GM12878 (cell line): ENCODE measurements around the gene MORC3. TPM values are rescaled to one million over a fixed set of nuclear protein-coding genes. Genes with fewer than 3 reads are reported as not detected.

Experiments
- ATF3 ChIP-seq: IDR thresholded peaks from 2 replicates; pipeline ENCODE4 v1.6.1; 2011; ENCODE audit warnings: low read depth, mild to moderate bottlenecking, low read length, moderate library complexity, borderline replicate concordance; ENCODE audit errors: extremely low read depth
- BCL11A ChIP-seq: IDR thresholded peaks from 2 replicates; pipeline ENCODE4 v1.6.1; 2011; ENCODE audit warnings: low read depth, low read length
- BMI1 ChIP-seq: fragments of 450-650 bp; IDR thresholded peaks from 2 replicates; pipeline ENCODE4 v1.6.1; 2016; ENCODE audit warnings: mild to moderate bottlenecking, moderate library complexity, borderline replicate concordance
- CHD1 ChIP-seq: IDR thresholded peaks from 2 replicates; pipeline ENCODE4 v1.6.1; 2012; ENCODE audit warnings: low read depth, low read length, improper control_type of control experiment
- CHD4 ChIP-seq: fragments of 200-600 bp; sonication (generic); IDR thresholded peaks from 2 replicates; pipeline ENCODE4 v1.6.1; 2016; ENCODE audit warnings: mild to moderate bottlenecking
- CTCF ChIP-seq, 3 experiments: IDR thresholded peaks in 2 of 3; conservative IDR thresholded peaks in 1 of 3; 2 replicates each; pipeline ENCODE4 v1.5.1; 2011; ENCODE audit warnings: low read depth in 3 of 3, low read length in 3 of 3, mild to moderate bottlenecking in 3 of 3, control low read depth in 2 of 3, moderate library complexity in 2 of 3, inconsistent platforms in 1 of 3, mixed read lengths in 1 of 3; ENCODE audit not compliant: control insufficient read depth in 2 of 3, insufficient read depth in 1 of 3; ENCODE audit errors: extremely low read depth in 1 of 3
- ELK1 ChIP-seq: IDR thresholded peaks from 2 replicates; pipeline ENCODE4 v1.6.1; 2012; ENCODE audit warnings: low read depth, low read length, improper control_type of control experiment
- GABPA ChIP-seq: IDR thresholded peaks from 2 replicates; pipeline ENCODE4 v1.6.1; 2014; ENCODE audit warnings: antibody characterized with exemption, low read depth, mild to moderate bottlenecking, inconsistent platforms
- GATAD2B ChIP-seq: fragments of 450-650 bp; conservative IDR thresholded peaks from 2 replicates; pipeline ENCODE4 v1.6.1; 2017; ENCODE audit warnings: low read depth, mild to moderate bottlenecking, moderate library complexity
- HDAC6 ChIP-seq: fragments of 200-600 bp; sonication (generic); IDR thresholded peaks from one replicate; pipeline ENCODE4 v1.8.0; 2017; ENCODE audit warnings: antibody characterized with exemption; ENCODE audit not compliant: unreplicated experiment
- HDGF ChIP-seq: fragments of 450-650 bp; IDR thresholded peaks from 2 replicates; pipeline ENCODE4 v1.6.1; 2016; ENCODE audit warnings: antibody characterized with exemption
- MYB ChIP-seq: fragments of 150-350 bp; IDR thresholded peaks from 2 replicates; pipeline ENCODE4 v1.6.1; 2014; ENCODE audit warnings: mild to moderate bottlenecking, low read depth, low read length, borderline replicate concordance
- MYC ChIP-seq: IDR thresholded peaks from 2 replicates; pipeline ENCODE4 v1.6.1; 2011; ENCODE audit warnings: mild to moderate bottlenecking, low read length, moderate library complexity, inconsistent platforms; ENCODE audit not compliant: insufficient read depth, insufficient replicate concordance, insufficient read length, severe bottlenecking
- PAX8 ChIP-seq: fragments of 450-650 bp; IDR thresholded peaks from 2 replicates; pipeline ENCODE4 v1.6.1; 2017; ENCODE audit warnings: mild to moderate bottlenecking, moderate library complexity
- POLR2AphosphoS5 ChIP-seq: IDR thresholded peaks from 2 replicates; pipeline ENCODE4 v1.6.1; 2011; ENCODE audit warnings: mild to moderate bottlenecking, low read length, inconsistent platforms
- RAD51 ChIP-seq: fragments of 450-650 bp; IDR thresholded peaks from 2 replicates; pipeline ENCODE4 v1.6.1; 2016; ENCODE audit warnings: moderate library complexity, mild to moderate bottlenecking, inconsistent platforms
- SIN3A ChIP-seq: IDR thresholded peaks from 2 replicates; pipeline ENCODE4 v1.6.1; 2012; ENCODE audit warnings: low read depth, low read length, improper control_type of control experiment
- STAT3 ChIP-seq: IDR thresholded peaks from 2 replicates; pipeline ENCODE4 v1.6.1; 2011; ENCODE audit warnings: low read depth, low read length, improper control_type of control experiment
- ZNF384 ChIP-seq: IDR thresholded peaks from 2 replicates; pipeline ENCODE4 v1.6.1; 2012; ENCODE audit warnings: low read depth, mild to moderate bottlenecking, low read length, improper control_type of control experiment, borderline replicate concordance
- polyA plus RNA-seq, 11 experiments: library from polyadenylated mRNA; depleted of rRNA in 4 of 11; unstranded in 6 of 11; stranded (reverse) in 5 of 11; fragments of >200 nt; fragmentation: Nextera tagmentation in 4 of 11; fragmentation: Illumina TruSeq in 1 of 11; extraction: Ambion mirVana in 4 of 11; extraction: Trizol in 1 of 11; gene quantifications; 1 replicate in 1 of 11; 2 replicates in 10 of 11; pipeline versions ENCODE4 v1.2.1 to v1.2.3, GENCODE V29; 2011 to 2016; ENCODE audit warnings: inconsistent platforms in 2 of 11, missing spikeins in 2 of 11, low read depth in 1 of 11
- total RNA-seq, 4 experiments: library from RNA; depleted of rRNA in 3 of 4; stranded (reverse); fragments of >200 nt in 3 of 4; fragmentation: Illumina TruSeq in 1 of 4; extraction: Trizol in 1 of 4; gene quantifications; 2 replicates each; pipeline versions ENCODE4 v1.2.1 to v1.2.3, GENCODE V29; 2013 to 2021
- TF ChIP-seq, protein P1 (sequence below): IDR thresholded peaks from 2 replicates; pipeline ENCODE4 v1.6.1; 2011; ENCODE audit warnings: borderline replicate concordance, low read depth, mild to moderate bottlenecking, moderate library complexity, mixed read lengths, low read length; ENCODE audit not compliant: insufficient read depth; ENCODE audit errors: extremely low read length
- TF ChIP-seq, protein P2 (sequence below): fragments of 450-650 bp; IDR thresholded peaks from 2 replicates; pipeline ENCODE4 v1.6.1; 2018; ENCODE audit warnings: mild to moderate bottlenecking, low read depth, moderate library complexity; ENCODE audit not compliant: partially characterized antibody
- TF ChIP-seq, protein P3 (sequence below): fragments of 450-650 bp; IDR thresholded peaks from 2 replicates; pipeline ENCODE4 v1.6.1; 2014; ENCODE audit warnings: mild to moderate bottlenecking

MORC3 gene
- total and polyA plus RNA-seq, 10 of the 15 experiments (the other 5 are each of a cell fraction or from before 2014, with no cell fraction given) = 5.5 to 29.9 (median 16.3) TPM

DNA sequence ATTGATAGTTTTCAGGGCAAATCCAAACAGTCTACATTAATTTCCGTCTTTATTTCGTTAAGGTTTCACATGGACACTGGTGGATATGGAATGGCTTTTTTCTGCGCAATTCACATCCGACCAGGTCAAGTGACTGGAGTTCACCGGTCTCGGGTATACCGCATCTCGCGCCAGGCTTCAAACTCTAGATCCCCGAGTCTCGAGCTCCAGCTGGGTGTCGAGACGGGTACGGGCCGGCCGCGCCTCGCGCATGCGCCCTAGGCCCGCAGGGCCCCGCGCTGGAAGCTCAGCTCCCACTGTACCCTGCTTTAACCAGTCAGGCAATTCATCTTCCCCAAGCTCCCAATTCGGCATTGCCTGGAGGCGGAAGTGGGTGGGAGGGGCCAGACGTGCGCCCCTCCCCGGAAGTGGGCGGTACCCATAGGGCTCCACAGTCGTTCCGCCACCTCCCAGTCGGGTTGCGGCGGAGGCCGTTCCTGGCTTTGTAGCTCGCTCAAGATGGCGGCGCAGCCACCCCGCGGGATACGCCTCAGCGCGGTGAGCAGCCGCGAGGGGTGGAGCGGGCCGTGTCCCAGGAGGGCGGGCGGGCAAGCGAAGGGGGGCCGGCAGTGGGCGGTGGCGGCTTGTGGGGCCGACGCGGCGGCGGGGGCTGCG is at the start of gene MORC3 (continued):
- TF ChIP-seq CHD1 = no peak
- TF ChIP-seq, protein P1, sequence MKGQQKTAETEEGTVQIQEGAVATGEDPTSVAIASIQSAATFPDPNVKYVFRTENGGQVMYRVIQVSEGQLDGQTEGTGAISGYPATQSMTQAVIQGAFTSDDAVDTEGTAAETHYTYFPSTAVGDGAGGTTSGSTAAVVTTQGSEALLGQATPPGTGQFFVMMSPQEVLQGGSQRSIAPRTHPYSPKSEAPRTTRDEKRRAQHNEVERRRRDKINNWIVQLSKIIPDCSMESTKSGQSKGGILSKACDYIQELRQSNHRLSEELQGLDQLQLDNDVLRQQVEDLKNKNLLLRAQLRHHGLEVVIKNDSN = no peak
- TF ChIP-seq, protein P2, sequence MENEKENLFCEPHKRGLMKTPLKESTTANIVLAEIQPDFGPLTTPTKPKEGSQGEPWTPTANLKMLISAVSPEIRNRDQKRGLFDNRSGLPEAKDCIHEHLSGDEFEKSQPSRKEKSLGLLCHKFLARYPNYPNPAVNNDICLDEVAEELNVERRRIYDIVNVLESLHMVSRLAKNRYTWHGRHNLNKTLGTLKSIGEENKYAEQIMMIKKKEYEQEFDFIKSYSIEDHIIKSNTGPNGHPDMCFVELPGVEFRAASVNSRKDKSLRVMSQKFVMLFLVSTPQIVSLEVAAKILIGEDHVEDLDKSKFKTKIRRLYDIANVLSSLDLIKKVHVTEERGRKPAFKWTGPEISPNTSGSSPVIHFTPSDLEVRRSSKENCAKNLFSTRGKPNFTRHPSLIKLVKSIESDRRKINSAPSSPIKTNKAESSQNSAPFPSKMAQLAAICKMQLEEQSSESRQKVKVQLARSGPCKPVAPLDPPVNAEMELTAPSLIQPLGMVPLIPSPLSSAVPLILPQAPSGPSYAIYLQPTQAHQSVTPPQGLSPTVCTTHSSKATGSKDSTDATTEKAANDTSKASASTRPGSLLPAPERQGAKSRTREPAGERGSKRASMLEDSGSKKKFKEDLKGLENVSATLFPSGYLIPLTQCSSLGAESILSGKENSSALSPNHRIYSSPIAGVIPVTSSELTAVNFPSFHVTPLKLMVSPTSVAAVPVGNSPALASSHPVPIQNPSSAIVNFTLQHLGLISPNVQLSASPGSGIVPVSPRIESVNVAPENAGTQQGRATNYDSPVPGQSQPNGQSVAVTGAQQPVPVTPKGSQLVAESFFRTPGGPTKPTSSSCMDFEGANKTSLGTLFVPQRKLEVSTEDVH = no peak
- no peak for TF ChIP-seq BCL11A
- peak; percentile 88 for TF ChIP-seq POLR2AphosphoS5
- TF ChIP-seq HDGF = 0 out of 2 replicates have a peak, but pooled peaks have one; percentile 50
- no peak for TF ChIP-seq ZNF384
- TF ChIP-seq RAD51 = no peak; the same call in 1 of the 2 replicates
- no peak for TF ChIP-seq CHD4
- TF ChIP-seq GABPA = peak; percentile 83
- TF ChIP-seq MYC = peak; percentile 8
- TF ChIP-seq, protein P3, sequence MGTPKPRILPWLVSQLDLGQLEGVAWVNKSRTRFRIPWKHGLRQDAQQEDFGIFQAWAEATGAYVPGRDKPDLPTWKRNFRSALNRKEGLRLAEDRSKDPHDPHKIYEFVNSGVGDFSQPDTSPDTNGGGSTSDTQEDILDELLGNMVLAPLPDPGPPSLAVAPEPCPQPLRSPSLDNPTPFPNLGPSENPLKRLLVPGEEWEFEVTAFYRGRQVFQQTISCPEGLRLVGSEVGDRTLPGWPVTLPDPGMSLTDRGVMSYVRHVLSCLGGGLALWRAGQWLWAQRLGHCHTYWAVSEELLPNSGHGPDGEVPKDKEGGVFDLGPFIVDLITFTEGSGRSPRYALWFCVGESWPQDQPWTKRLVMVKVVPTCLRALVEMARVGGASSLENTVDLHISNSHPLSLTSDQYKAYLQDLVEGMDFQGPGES = no peak
- TF ChIP-seq MYB = no peak
- TF ChIP-seq STAT3 = no peak
- TF ChIP-seq HDAC6 = no peak
- peak; percentile 98 for TF ChIP-seq ELK1
- TF ChIP-seq SIN3A = 0 out of 2 replicates have a peak, but pooled peaks have one; percentile 22
- no peak for TF ChIP-seq ATF3
- no peak for TF ChIP-seq BMI1
- TF ChIP-seq CTCF (IDR thresholded peaks at IDR 0.05 in 2 of 3, conservative IDR thresholded peaks at IDR 0.05 in 1 of 3; ENCODE audit: control insufficient read depth in 2 of 3, extremely low read depth in 1 of 3, insufficient read depth in 1 of 3, low read depth in 3 of 3, low read length in 3 of 3) = no peak
- peak; percentile 20; the same call in 1 of the 2 replicates for TF ChIP-seq GATAD2B
- TF ChIP-seq PAX8 = no peak
